HG03025 (cell line): ENCODE measurements around the gene TMPRSS11E.
"Not testable (repeated sequence)": the region's sequence is repeated elsewhere in the genome, so short reads cannot be mapped to it uniquely, and the experiment has no call there.

Experiments
- ATAC-seq: cut with Tn5 transposase; IDR thresholded peaks from one replicate; pipeline ENCODE4 v1.9.1; 2021; ENCODE audit warnings: mild to moderate bottlenecking, moderate library complexity; ENCODE audit not compliant: unreplicated experiment, low FRiP score

Gene TMPRSS11E, protein sequence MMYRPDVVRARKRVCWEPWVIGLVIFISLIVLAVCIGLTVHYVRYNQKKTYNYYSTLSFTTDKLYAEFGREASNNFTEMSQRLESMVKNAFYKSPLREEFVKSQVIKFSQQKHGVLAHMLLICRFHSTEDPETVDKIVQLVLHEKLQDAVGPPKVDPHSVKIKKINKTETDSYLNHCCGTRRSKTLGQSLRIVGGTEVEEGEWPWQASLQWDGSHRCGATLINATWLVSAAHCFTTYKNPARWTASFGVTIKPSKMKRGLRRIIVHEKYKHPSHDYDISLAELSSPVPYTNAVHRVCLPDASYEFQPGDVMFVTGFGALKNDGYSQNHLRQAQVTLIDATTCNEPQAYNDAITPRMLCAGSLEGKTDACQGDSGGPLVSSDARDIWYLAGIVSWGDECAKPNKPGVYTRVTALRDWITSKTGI

DNA sequence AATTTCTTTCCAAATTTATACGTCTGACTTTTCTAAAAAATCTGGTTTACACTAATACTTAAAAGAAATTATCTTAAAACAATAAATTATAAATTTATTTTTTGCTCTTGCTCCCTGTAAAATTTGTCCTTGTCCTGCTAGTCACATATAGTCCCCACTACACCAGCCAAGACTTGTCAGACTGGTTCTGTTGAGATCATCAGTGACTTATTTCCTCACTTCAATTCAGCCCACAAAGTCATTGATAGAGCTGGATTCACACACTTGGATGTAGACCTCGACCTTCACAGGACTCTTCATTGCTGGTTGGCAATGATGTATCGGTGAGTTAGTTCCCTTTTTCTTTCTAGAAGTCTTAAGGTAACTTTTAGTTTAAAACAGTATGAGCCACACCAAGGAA is at the start of gene TMPRSS11E:
TSS of gene TMPRSS11E (plus strand) at position 263 of the 400 bp plus-strand sequence. CDS start at position 313, 50 bp downstream.
- no peak for ATAC-seq

- ATAC-seq: no peak
Observed at GRCh38 chr4:68399306-68399705, 48.0 kb upstream of the TMPRSS11E start.

- ATAC-seq: no peak
Observed at GRCh38 chr4:68401231-68401630, 46.0 kb upstream of the TMPRSS11E start.

DNA sequence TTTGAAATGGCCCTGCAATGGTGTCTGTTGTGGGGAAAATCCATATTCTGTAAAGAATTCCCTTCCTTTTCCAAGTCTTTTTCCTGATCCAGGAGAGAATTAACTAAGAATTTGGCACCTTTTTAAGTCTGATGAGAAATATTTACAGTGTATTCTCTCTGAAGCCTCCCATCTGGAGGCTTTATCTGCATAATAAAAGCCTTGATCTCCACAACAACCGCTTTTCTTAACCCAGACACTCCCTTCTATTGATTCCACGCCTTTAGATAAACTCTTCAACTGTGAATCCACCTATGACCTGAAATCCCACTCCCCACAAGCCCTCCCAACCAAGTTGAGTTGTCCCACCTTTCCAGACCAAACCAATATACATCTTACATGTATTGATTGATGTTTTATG is 43.1 kb upstream of the TMPRSS11E start:
- ATAC-seq: no peak

DNA sequence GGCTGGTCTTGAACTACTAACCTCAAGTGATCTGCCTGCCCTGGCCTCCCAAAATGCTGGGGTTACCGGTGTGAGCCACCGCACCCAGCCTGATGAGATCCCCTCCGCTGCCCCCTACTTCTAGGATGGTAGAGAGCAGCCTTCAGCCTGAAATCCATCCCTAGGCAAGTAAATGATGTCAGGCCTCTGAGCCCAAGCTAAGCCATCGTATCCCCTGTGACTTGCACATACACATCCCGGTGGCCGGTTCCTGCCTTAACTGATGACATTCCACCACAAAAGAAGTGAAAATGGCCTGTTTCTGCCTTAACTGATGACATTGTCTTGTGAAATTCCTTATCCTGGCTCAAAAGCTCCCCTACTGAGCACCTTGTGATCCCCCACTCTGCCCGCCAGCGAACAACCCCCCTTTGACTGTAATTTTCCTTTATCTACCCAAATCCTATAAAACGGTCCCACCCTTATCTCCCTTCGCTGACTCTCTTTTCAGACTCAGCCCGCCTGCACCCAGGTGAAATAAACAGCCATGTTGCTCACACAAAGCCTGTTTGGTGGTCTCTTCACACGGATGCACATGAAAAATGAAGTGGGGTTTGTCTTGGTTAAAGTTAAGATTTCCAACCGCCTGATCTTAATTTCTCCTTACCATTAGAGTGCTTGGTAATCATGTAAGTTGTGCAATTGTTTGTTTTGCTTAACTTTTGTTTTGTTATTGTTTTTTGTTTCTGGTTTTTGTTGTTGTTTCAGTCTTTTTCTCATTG is 41.4 kb upstream of the TMPRSS11E start:
- not testable (repeated sequence) for ATAC-seq

GRCh38 chr4:68406479-68406859 is 40.8 kb upstream of the TMPRSS11E start:
- ATAC-seq: no peak

DNA sequence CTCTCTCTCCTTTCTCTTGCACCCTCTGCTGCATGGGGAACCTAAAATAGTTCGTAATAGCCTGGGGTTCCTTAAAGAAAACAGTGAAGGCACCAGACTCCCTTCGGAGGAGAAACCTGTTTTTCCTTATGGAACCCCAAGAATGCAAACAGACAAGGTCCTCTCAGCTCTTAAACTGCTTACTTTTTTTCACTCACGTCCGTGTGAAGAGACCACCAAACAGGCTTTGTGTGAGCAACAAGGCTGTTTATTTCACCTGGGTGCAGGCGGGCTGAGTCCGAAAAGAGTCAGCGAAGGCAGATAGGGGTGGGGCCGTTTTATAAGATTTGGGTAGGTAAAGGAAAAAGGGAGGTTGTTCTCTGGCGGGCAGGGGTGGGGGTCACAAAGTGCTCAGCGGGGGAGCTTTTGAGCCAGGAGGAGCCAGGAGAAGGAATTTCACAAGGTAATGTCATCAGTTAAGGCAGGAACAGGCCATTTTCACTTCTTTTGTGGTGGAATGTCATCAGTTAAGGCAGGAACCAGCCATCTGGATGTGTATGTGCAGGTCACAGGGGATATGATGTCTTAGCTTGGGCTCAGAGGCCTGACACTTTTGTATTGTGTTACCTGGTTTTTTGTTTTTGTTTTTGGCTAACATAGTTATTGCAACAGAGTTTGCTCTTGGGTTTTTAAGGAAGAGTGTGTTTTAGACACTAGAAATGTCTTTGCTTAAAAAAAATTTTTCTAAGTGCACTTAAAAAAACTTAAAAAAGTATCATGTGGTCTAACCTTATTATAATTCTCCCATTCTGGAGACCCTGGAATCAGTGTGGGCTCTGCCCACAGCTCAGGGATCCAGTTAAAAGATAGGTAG is 40.0 kb upstream of the TMPRSS11E start:
- ATAC-seq: not testable (repeated sequence)

DNA sequence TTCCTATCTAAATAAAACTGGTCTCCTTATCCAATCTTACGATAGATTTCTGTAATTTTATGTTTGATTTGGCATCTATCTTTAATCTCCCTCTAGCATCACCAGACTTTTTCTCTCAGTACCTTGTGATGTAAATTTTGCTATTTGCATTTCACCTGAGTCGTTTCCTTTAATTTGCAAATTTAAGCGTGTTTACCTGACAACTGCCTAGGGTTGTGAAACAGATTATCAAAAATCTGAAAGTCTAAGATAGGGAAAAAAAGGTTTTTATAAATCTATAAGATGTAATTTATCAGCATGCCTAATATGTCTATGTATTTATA is 39.4 kb upstream of the TMPRSS11E start:
- ATAC-seq: no peak

GRCh38 chr4:68410149-68410548 is 37.1 kb upstream of the TMPRSS11E start:
- ATAC-seq: no peak

DNA sequence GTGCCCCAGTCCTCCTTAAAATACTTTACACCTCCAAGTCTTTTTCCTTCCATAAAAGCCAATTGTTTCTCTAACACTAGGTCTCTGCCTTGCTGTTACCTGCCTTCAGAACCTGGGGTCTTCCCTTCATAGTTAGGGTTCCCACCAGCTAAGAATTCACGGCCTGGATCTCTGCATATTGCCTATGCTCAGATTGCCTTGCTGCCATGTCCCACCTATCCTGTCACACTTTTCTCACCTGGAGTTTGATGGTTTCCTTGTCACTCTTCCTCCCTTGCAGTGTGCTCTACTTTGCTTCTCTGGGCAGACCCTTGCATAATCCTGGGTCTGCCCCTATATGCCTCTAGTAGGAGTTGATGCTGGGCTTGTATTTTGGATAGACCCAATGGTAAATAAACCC is 36.6 kb upstream of the TMPRSS11E start:
- ATAC-seq: no peak

DNA sequence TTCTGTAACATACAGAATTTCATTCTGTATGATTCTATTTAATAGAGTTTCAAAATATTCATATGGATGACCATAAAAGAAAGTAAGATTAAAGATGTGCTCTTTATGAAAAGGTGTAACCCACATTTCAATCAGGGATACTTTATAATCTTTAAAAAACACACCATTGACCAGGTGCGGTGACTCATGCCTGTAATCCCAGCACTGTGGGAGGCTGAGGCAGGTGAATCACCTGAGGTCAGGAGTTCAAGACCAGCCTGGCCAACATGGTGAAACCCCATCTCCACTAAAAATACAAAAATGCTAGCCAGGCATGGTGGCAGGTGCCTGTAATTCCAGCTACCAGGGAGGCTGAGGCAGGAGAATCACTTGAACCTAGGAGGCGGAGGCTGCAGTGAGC is 35.2 kb upstream of the TMPRSS11E start:
- ATAC-seq: not testable (repeated sequence)

DNA sequence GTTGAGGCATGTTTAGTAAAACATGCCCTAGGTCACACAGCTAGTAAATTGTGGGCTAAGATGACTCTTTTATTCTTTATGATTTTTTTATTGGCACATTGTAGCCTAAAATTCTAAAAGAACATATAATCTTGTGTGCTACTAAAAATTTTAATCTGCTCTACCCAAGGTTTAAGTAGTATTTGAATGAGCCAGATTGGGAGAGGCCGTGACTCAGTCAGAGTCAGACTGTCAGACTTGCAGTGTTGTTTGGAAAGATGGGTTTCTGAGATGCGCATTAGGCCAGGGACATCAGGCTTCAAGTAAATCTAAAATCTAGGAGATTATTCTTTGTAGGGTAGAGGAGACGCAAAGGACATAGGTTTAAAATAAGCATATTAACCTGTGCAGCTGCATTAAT is 30.7 kb upstream of the TMPRSS11E start:
- no peak for ATAC-seq

GRCh38 chr4:68426516-68426915 is 20.7 kb upstream of the TMPRSS11E start:
- no peak for ATAC-seq

DNA sequence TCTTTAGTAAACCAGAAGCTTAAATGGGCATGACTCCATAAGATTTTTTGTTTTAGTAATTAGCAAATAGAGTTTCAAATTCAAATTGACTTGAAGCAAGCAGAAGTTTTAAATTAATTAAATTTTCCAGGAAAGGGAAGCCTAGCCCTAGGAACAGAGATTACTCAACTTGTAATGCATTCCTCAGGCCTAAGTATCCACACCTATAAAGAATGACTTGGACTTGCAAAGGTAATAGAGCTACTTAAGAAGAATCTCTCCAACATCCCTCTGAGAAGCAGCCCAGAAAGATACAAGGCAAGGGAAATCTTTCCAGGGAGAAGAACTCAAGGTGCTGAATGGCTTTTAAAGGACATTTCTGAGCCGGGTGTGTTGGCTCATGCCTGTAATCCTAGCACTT is 16.9 kb upstream of the TMPRSS11E start:
- ATAC-seq: no peak

- ATAC-seq: no peak
Observed at GRCh38 chr4:68432320-68432719, 14.9 kb upstream of the TMPRSS11E start.

- ATAC-seq: no peak
Observed at GRCh38 chr4:68433582-68433981, 13.7 kb upstream of the TMPRSS11E start.

DNA sequence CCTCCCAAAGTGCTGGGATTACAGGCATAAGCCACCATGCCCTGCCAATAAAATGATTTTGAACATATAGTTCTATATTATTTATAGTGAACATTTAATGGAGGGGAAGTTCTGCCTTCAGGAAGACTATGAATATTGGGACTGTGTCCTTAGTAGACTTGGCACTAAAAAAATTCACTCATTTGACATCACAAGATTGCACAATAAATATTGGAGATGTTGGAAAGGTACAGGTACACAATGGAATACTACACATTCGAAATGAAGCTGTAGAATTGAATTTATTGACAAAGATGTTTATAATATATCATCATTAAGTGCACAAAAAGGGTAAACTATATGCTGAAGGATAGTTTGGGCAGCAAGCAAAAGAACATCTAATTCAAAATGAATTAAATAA is 13.0 kb upstream of the TMPRSS11E start:
- no peak for ATAC-seq

DNA sequence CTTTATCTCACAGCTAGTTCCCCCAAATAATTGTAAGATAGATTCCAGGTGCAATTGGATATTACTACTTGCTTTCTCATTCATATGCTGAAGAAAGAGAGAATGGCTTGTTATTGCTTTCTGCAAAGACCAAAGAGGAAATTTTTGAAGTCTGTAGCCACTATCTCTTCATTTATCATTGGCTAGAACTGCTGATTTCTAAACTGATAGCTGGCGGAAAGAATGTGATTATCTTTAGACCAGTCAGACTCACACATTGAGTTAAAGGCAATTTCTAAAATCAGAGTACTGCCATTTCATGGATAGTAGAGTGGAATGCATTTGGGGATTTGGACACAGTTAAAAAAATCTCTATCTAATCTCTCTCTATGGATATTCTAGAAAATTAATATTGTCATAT is 12.4 kb upstream of the TMPRSS11E start:
- ATAC-seq: no peak

GRCh38 chr4:68445111-68445510 is 2.2 kb upstream of the TMPRSS11E start:
- no peak for ATAC-seq

DNA sequence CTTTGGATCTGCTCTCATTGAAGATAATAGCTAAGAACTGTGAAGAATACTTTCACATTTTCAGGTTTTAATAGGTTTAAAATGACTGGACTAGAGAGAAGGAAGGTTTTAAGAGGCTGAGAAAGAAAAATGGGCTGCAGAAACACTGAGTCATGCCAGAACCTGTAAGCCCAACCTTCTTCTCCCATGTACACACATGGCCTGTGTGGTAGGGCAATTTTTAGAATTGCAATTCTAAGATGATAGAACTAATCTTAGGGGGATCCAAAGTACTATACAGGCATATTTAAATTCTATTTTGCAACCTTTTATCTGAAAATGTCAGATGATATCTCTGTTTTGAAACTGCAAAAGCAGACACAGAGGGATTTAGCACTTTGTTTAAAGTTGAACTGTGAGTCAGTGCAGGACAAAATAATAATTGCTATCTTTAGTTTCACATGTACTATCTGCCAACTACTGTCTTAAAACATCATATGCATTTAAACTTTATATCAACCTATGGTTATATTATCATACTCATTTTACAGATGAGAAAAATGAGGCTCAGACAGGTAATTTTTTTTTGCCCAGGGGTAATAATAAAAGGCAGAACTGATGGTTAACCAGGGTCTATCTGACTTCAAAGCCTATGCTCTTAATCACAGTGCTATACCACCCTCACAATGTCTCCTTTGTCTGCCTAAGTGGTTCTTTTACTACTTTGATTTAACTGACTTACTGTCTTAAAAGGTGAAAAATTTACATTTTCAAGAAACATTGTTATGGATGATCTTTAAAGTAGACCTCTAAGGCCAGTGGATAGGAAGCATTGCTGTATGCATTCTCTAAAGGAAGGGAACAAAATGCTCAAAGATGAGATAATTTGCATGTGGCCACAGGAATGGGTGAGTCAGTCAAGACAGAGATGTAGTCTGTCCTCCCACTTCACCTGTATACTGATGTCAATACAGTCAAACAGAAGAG is 4.3 kb downstream of the TMPRSS11E start:
- peak; percentile 73 for ATAC-seq
